ENCODE data around the gene ZNF214. TPM values are rescaled to one million over a fixed set of nuclear protein-coding genes. Genes with fewer than 3 reads are reported as not detected.

The ZNF214 gene
- polyA plus RNA-seq, 1 experiment: 3.4 TPM

DNA sequence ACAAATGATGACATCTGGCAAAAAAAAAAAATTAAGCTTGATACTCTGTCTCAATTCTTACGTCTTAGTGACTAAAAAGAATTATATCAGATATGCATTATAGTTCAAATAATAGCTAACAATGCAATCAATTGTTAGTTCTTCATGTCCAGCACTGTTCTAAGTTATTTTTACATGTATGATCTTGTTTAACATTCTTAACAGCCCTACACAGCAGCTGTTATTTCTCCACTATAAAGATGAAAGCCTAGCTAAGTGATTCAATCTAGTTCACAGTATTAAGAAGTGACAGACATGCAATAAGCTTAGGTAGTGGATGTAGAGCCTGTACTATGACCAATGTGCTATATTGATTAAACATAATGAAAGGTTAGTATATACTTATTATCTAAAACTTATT is 4.1 kb downstream of the ZNF214 start:
- TF ChIP-seq, protein P1, sequence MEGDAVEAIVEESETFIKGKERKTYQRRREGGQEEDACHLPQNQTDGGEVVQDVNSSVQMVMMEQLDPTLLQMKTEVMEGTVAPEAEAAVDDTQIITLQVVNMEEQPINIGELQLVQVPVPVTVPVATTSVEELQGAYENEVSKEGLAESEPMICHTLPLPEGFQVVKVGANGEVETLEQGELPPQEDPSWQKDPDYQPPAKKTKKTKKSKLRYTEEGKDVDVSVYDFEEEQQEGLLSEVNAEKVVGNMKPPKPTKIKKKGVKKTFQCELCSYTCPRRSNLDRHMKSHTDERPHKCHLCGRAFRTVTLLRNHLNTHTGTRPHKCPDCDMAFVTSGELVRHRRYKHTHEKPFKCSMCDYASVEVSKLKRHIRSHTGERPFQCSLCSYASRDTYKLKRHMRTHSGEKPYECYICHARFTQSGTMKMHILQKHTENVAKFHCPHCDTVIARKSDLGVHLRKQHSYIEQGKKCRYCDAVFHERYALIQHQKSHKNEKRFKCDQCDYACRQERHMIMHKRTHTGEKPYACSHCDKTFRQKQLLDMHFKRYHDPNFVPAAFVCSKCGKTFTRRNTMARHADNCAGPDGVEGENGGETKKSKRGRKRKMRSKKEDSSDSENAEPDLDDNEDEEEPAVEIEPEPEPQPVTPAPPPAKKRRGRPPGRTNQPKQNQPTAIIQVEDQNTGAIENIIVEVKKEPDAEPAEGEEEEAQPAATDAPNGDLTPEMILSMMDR (IDR thresholded peaks at IDR 0.05; ENCODE audit: low read depth, low read length): no peak
- Histone ChIP-seq H3K27ac (ENCODE audit: low read depth, low read length) (no peak overlapping the region), H3K4me3 (ENCODE audit: low read depth, low read length) (no peak overlapping the region), H3K9me3 (ENCODE audit: control insufficient read depth, insufficient read depth, low read length) (no peaks in the 10 kb centered on the region), H3K27me3 (ENCODE audit: control insufficient read depth, insufficient read depth, low read length) (no peaks in the 10 kb centered on the region)
- ChIA-PET POLR2A (no interaction called here), CTCF (interaction anchor here (0.8 kb wide), 1 partner anchor 22 kb away, joined by 5 read pairs; no protein-coding TSS in a partner anchor)
- no peak for DNase-seq (ENCODE audit: low read depth, low spot score)

DNA sequence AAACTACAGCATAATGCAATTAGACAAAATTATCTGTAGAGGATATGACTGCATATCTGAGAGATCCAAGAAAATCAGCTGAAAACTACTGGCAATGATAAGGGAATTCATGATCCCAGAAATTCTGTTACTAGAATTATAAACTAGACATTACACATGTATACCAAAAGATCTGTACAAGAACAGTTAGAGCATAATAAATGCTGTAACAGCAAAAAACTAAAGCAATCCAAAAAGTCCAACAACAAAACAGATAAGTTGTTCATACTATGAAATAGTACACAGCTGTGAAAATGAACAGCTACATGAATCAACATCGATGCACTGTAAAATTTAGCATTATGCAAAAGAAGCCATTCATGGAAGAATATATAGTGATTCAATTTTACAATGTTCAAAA is 6.0 kb downstream of the ZNF214 start:
- ChIA-PET POLR2A (no interaction called here), CTCF (no interaction called here)
- TF ChIP-seq, protein P1 (IDR thresholded peaks at IDR 0.05; ENCODE audit: low read depth, low read length): no peak
- H3K27ac ChIP-seq (ENCODE audit: low read depth, low read length): no peak overlapping the region
- no peak overlapping the region for H3K4me3 ChIP-seq (ENCODE audit: low read depth, low read length)
- no peaks in the 10 kb centered on the region for H3K9me3 ChIP-seq (ENCODE audit: control insufficient read depth, insufficient read depth, low read length)
- DNase-seq (ENCODE audit: low read depth, low spot score): no peak
- H3K27me3 ChIP-seq (ENCODE audit: control insufficient read depth, insufficient read depth, low read length): no peaks in the 10 kb centered on the region

DNA sequence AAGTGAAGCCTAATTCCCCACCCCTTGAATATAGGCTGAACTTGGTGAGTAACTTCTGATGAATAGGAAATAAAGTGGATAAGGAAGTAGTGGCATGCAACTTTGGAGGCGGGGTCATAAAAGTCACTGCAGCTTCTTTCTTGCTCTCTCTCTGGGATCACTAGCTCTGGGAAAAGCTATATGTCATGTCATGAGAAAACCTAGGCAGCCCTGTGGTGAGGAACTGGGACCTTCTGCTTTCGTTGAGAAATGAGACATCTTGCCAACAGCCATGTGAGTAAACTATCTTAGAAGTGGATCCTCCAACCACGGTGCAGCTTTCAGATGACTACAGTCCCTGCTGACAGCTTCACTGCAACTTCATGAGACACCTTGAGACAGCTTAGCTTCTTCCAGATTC is 15.7 kb downstream of the ZNF214 start:
- Histone ChIP-seq H3K9me3 (ENCODE audit: control insufficient read depth, insufficient read depth, low read length) (no peaks in the 10 kb centered on the region), H3K27me3 (ENCODE audit: control insufficient read depth, insufficient read depth, low read length) (no peaks in the 10 kb centered on the region), H3K27ac (ENCODE audit: low read depth, low read length) (no peak overlapping the region), H3K4me3 (ENCODE audit: low read depth, low read length) (peak overlapping the region; percentile 18; the same call in 1 of the 2 replicates)
- no peak for DNase-seq (ENCODE audit: low read depth, low spot score)
- ChIA-PET CTCF (no interaction called here), POLR2A (no interaction called here)
- TF ChIP-seq, protein P1 (IDR thresholded peaks at IDR 0.05; ENCODE audit: low read depth, low read length): no peak

DNA sequence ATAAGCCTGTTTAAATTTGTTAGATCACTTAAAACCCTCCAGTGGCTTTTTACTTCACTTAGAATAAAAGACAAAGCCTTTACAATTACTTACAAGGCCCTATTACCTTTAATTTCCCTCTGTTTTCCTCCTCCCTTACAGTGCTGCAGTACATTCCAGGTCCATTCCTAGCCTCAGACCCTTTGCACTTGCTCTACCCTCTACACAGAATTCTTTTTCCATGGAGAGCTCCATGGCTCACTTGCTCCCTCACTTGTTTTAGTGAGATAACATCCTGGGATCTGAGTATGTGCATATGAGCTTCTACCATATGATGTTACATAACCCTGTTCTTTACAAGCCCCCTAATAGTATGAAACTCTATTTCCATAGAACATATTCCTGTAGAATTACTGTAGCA is 24.4 kb downstream of the ZNF214 start:
- no peaks in the 10 kb centered on the region for H3K27me3 ChIP-seq (ENCODE audit: control insufficient read depth, insufficient read depth, low read length)
- TF ChIP-seq, protein P1 (IDR thresholded peaks at IDR 0.05; ENCODE audit: low read depth, low read length): 0 out of 2 replicates have a peak, but pooled peaks have one; percentile 5
- no peak overlapping the region for H3K27ac ChIP-seq (ENCODE audit: low read depth, low read length)
- ChIA-PET CTCF (interaction anchor here (0.8 kb wide), 1 partner anchor 241 kb away, joined by 3 read pairs; no protein-coding TSS in a partner anchor), POLR2A (no interaction called here)
- H3K9me3 ChIP-seq (ENCODE audit: control insufficient read depth, insufficient read depth, low read length): no peaks in the 10 kb centered on the region
- no peak for DNase-seq (ENCODE audit: low read depth, low spot score)
- H3K4me3 ChIP-seq (ENCODE audit: low read depth, low read length): no peak overlapping the region

DNA sequence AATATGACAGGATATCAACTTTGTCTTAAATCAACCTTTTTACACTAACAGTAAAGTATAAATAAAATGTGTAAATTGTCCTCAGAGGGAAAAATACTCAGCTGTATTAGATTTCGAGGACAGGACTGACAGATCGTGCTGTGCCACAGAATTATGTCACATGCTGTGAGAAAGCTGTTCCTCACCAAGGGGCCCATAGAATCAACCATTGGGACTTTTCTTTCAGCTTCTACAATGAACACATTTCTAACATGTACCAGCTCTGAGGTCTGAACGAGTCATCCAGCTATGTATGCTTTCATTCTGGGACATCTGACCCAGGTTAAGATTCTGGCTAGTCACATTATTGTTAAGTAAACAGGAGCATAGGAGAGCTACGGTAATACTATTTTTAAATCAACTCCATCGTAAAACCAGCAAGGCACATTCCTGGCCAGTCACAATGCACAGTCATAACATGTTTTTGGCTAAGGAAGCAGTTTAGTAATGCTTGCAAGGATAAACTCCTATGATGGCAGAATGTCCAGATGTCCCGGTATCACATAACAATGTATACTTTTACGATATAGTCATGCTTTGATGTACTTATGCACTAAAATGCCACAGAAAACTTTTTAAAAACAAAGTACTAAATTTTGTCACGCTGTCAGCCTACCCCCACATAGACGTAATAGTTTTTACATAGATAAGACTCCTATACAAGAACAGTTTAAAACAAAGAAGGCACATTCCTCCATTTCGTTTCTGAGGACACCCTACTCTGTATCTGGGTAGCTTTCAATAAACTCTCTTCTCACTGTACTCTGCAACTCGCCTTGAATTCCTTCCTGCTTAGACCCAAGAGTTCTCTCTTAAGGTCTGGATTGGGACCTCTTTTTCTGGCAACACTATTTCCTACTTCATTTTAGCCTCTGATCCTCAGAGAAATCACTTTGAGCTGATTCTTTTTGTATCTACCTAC is 27.4 kb downstream of the ZNF214 start:
- CTCF ChIA-PET: interaction anchor here (1.1 to 3.0 kb wide), 3 partner anchors 23 to 234 kb away, joined by 3 to 15 read pairs (median 5); no protein-coding TSS in a partner anchor
- peak; percentile 94 for DNase-seq (ENCODE audit: low read depth, low spot score)
- Histone ChIP-seq H3K27ac (ENCODE audit: low read depth, low read length) (peak overlapping the region; percentile 95), H3K27me3 (ENCODE audit: control insufficient read depth, insufficient read depth, low read length) (no peaks in the 10 kb centered on the region), H3K9me3 (ENCODE audit: control insufficient read depth, insufficient read depth, low read length) (no peaks in the 10 kb centered on the region), H3K4me3 (ENCODE audit: low read depth, low read length) (no peak overlapping the region; the same call in 1 of the 2 replicates)
- TF ChIP-seq, protein P1 (IDR thresholded peaks at IDR 0.05; ENCODE audit: low read depth, low read length): no peak
- POLR2A ChIA-PET: interaction anchor here (0.9 to 3.3 kb wide), 3 partner anchors 27 to 67 kb away, joined by 3 to 17 read pairs (median 6); partner anchors contain the start of genes NLRP14, ZNF214 and ZNF215

Data from AG04450 (cell line).